Thoracic aorta (tissue), 2 donors: ENCODE results near the gene MOGAT1. TPM values are rescaled to one million over a fixed set of nuclear protein-coding genes. Genes with fewer than 3 reads are reported as not detected.

Experiments used
- ATAC-seq: fragments of 150-250 bp; one replicate; pipeline ENCODE4 v1.8.0; 2017; ENCODE audit warnings: low read depth; ENCODE audit not compliant: insufficient number of reproducible peaks, low FRiP score
- DNase-seq: peaks from one replicate; pipeline ENCODE4 v3.0.0-alpha.2; 2020; ENCODE audit warnings: low spot score
- H3K27ac ChIP-seq, 2 donors: fragments of 200-600 bp; sonication (generic); 1 replicate in 1 of 2; 2 replicates in 1 of 2; pipeline ENCODE4 v1.5.1; 2016; ENCODE audit warnings: mild to moderate bottlenecking in 2 of 2, moderate library complexity in 2 of 2
- H3K27me3 ChIP-seq: fragments of 200-600 bp; sonication (generic); replicated peaks from 2 replicates; pipeline ENCODE4 v1.6.0; 2016; ENCODE audit warnings: mild to moderate bottlenecking; ENCODE audit not compliant: insufficient read depth
- H3K36me3 ChIP-seq: fragments of 200-600 bp; sonication (generic); one replicate; pipeline ENCODE4 v1.5.1; 2016
- H3K4me1 ChIP-seq, 2 donors: fragments of 200-600 bp; sonication (generic); 1 replicate in 1 of 2; 2 replicates in 1 of 2; pipeline versions ENCODE4 v1.5.1 to v1.6.0; 2016; ENCODE audit warnings: low read depth in 2 of 2, mild to moderate bottlenecking in 1 of 2; ENCODE audit not compliant: control insufficient read depth in 1 of 2
- H3K4me3 ChIP-seq: fragments of 200-600 bp; sonication (generic); 2 replicates; pipeline ENCODE4 v1.5.1; 2016; ENCODE audit warnings: mild to moderate bottlenecking
- H3K9me3 ChIP-seq: fragments of 200-600 bp; sonication (generic); 2 replicates; pipeline ENCODE4 v1.5.1; 2016
- total RNA-seq, 2 donors: library from RNA; depleted of rRNA; stranded (reverse); fragments of >200 nt; gene quantifications; one replicate each; pipeline versions ENCODE4 v1.1.0 to v1.2.3, GENCODE V29; 2016
- TF ChIP-seq, protein P1 (sequence below): fragments of 200-600 bp; sonication (generic); IDR thresholded peaks from one replicate; pipeline ENCODE4 v1.5.1; 2019; ENCODE audit warnings: antibody characterized with exemption

The MOGAT1 gene
- total RNA-seq, 2 donors from 2014 or later = not detected

- TF ChIP-seq, protein P1, sequence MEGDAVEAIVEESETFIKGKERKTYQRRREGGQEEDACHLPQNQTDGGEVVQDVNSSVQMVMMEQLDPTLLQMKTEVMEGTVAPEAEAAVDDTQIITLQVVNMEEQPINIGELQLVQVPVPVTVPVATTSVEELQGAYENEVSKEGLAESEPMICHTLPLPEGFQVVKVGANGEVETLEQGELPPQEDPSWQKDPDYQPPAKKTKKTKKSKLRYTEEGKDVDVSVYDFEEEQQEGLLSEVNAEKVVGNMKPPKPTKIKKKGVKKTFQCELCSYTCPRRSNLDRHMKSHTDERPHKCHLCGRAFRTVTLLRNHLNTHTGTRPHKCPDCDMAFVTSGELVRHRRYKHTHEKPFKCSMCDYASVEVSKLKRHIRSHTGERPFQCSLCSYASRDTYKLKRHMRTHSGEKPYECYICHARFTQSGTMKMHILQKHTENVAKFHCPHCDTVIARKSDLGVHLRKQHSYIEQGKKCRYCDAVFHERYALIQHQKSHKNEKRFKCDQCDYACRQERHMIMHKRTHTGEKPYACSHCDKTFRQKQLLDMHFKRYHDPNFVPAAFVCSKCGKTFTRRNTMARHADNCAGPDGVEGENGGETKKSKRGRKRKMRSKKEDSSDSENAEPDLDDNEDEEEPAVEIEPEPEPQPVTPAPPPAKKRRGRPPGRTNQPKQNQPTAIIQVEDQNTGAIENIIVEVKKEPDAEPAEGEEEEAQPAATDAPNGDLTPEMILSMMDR = no peak
- Histone ChIP-seq H3K4me1 (peaks cover 23 to 70% of the 10 kb centered on the region in 2 donors), H3K4me3 (peak overlapping the region; percentile 35), H3K9me3 (no peaks in the 10 kb centered on the region), H3K27me3 (no peaks in the 10 kb centered on the region), H3K36me3 (no peaks in the 10 kb centered on the region), H3K27ac (peak overlapping the region; percentile 81 to 87)
- ATAC-seq (no peak), DNase-seq (no peak)
Observed at GRCh38 chr2:222734703-222735014, 63.2 kb downstream of the MOGAT1 start.

- H3K9me3 ChIP-seq = no peaks in the 10 kb centered on the region
- TF ChIP-seq, protein P1 = no peak
- H3K36me3 ChIP-seq = no peaks in the 10 kb centered on the region
- ATAC-seq = no peak
- no peak overlapping the region for H3K4me3 ChIP-seq
- no peak overlapping the region for H3K27ac ChIP-seq
- peaks cover 15 to 53% of the 10 kb centered on the region in 2 donors for H3K4me1 ChIP-seq
- H3K27me3 ChIP-seq = no peaks in the 10 kb centered on the region
- no peak for DNase-seq
Observed at GRCh38 chr2:222736301-222736700, 64.8 kb downstream of the MOGAT1 start.

GRCh38 chr2:222736924-222737323 is 65.5 kb downstream of the MOGAT1 start:
- DNase-seq = no peak

GRCh38 chr2:222738312-222738711 is 66.9 kb downstream of the MOGAT1 start:
- Histone ChIP-seq H3K4me3 (no peak overlapping the region), H3K4me1 (peaks cover 8 to 39% of the 10 kb centered on the region in 2 donors), H3K27ac (no peak overlapping the region), H3K9me3 (no peaks in the 10 kb centered on the region), H3K27me3 (no peaks in the 10 kb centered on the region), H3K36me3 (no peaks in the 10 kb centered on the region)
- TF ChIP-seq, protein P1 = no peak
- no peak for ATAC-seq
- DNase-seq = no peak

More at GRCh38 chr2:222736924-222737323, 65.5 kb downstream of the MOGAT1 start:
- Histone ChIP-seq H3K27me3 (no peaks in the 10 kb centered on the region), H3K27ac (no peak overlapping the region), H3K4me1 (peaks cover 12 to 47% of the 10 kb centered on the region in 2 donors), H3K4me3 (no peak overlapping the region), H3K9me3 (no peaks in the 10 kb centered on the region), H3K36me3 (no peaks in the 10 kb centered on the region)
- ATAC-seq = no peak
- TF ChIP-seq, protein P1 = no peak

GRCh38 chr2:222738809-222739208 is 67.4 kb downstream of the MOGAT1 start:
- Histone ChIP-seq H3K27ac (no peak overlapping the region), H3K4me3 (no peak overlapping the region), H3K36me3 (no peaks in the 10 kb centered on the region), H3K4me1 (peaks cover 4 to 39% of the 10 kb centered on the region in 2 donors), H3K9me3 (no peaks in the 10 kb centered on the region), H3K27me3 (no peaks in the 10 kb centered on the region)
- DNase-seq (no peak), ATAC-seq (no peak)
- TF ChIP-seq, protein P1 = no peak
